ENCODE data around the gene CES4A.

DNA sequence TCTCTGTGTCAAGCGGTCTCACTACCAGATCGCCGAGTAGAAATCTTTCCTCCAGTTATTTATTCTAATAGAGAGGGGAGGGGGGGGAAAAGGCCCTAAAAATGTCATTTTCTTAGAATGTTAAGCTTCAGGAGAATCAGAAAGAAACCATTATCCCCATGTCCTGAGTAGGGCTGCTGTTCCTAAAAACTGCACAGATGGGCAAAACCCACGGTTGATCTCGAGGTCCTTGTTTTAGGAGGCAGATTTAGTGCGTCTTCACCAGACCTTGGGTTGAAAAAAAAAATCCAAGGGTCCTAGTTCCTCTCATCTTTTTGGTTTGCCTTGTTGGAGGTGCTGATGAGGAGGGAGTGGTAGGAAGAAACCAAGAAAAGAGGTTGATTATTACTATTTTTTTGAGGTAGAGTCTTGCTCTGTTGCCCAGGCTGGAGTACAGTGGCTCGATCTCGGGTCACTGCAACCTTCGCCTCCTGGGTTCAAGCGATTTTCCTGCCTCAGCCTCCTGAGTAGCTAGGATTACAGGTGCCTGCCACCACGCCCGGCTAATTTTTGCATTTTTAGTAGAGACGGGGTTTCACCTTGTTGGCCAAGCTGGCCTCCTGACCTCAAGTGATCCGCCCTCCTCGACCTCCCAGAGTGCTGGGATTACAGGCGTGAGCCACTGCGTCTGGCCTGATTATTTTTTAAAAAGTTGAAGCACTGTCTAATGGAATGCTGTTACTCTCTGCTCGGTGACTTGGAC is 42.0 kb downstream of the CES4A start:
- TF ChIP-seq, protein P1, sequence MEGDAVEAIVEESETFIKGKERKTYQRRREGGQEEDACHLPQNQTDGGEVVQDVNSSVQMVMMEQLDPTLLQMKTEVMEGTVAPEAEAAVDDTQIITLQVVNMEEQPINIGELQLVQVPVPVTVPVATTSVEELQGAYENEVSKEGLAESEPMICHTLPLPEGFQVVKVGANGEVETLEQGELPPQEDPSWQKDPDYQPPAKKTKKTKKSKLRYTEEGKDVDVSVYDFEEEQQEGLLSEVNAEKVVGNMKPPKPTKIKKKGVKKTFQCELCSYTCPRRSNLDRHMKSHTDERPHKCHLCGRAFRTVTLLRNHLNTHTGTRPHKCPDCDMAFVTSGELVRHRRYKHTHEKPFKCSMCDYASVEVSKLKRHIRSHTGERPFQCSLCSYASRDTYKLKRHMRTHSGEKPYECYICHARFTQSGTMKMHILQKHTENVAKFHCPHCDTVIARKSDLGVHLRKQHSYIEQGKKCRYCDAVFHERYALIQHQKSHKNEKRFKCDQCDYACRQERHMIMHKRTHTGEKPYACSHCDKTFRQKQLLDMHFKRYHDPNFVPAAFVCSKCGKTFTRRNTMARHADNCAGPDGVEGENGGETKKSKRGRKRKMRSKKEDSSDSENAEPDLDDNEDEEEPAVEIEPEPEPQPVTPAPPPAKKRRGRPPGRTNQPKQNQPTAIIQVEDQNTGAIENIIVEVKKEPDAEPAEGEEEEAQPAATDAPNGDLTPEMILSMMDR (conservative IDR thresholded peaks at IDR 0.05; ENCODE audit: low read depth, low read length) = no peak
- no peak for TF ChIP-seq EZH2 (IDR thresholded peaks at IDR 0.05; ENCODE audit: borderline replicate concordance, low read depth, low read length, poor library complexity, severe bottlenecking)
